Tibial nerve (tissue), 4 donors: ENCODE data around the gene TK2.

Experiments
- EP300 ChIP-seq, 2 donors: sonication (generic); formaldehyde crosslinking; IDR thresholded peaks; one replicate each; pipeline ENCODE4 v1.6.1; 2017; ENCODE audit warnings: antibody characterized with exemption in 2 of 2, mild to moderate bottlenecking in 1 of 2
- POLR2A ChIP-seq, 2 donors: fragments of 450-650 bp; IDR thresholded peaks; one replicate each; pipeline ENCODE4 v1.6.1; 2017; ENCODE audit warnings: antibody characterized with exemption in 2 of 2, mild to moderate bottlenecking in 2 of 2, moderate library complexity in 2 of 2
- TF ChIP-seq, protein P1 (sequence below), 5 experiments: fragments of 200-600 bp in 3 of 5; fragments of 450-650 bp in 2 of 5; sonication (generic) in 3 of 5; IDR thresholded peaks; one replicate each; pipeline ENCODE4 v1.5.1; 2016 to 2019; ENCODE audit warnings: antibody characterized with exemption in 5 of 5, mild to moderate bottlenecking in 3 of 5, moderate library complexity in 2 of 5

DNA sequence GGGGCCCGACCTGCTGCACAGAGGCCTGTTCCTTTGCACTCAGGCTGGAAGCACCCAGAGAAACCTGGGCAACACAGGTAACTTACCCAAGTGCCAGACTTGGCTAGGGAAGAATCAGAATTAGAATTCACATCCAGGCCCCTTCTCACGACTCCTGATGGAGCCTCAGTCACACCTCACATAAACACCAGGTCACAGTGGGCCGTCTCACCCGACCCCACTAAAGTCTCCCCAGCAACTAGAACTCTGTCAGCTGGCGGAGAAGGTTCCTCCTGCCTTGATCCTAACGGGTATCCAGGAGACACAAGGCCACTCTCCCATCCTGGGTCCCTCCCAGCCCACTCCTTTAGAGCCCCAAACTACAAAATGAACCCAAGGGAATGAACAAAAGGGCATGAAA is 6.4 kb downstream of the TK2 start:
- TF ChIP-seq POLR2A (IDR thresholded peaks at IDR 0.05) (no peak), EP300 (IDR thresholded peaks at IDR 0.05) (no peak)
- TF ChIP-seq, protein P1, sequence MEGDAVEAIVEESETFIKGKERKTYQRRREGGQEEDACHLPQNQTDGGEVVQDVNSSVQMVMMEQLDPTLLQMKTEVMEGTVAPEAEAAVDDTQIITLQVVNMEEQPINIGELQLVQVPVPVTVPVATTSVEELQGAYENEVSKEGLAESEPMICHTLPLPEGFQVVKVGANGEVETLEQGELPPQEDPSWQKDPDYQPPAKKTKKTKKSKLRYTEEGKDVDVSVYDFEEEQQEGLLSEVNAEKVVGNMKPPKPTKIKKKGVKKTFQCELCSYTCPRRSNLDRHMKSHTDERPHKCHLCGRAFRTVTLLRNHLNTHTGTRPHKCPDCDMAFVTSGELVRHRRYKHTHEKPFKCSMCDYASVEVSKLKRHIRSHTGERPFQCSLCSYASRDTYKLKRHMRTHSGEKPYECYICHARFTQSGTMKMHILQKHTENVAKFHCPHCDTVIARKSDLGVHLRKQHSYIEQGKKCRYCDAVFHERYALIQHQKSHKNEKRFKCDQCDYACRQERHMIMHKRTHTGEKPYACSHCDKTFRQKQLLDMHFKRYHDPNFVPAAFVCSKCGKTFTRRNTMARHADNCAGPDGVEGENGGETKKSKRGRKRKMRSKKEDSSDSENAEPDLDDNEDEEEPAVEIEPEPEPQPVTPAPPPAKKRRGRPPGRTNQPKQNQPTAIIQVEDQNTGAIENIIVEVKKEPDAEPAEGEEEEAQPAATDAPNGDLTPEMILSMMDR (IDR thresholded peaks at IDR 0.05) = no peak
